Measurements from ENCODE around the gene GLB1L2.

Gene GLB1L2

GRCh38 chr11:134390706-134391569 is 59.1 kb downstream of the GLB1L2 start:
- DNase-seq (ENCODE audit: low spot score) = no peak
- no peak for TF ChIP-seq CTCF (IDR thresholded peaks at IDR 0.05; ENCODE audit: extremely low read depth, missing control alignments)

- DNase-seq (ENCODE audit: low spot score) = no peak
- no peak for TF ChIP-seq CTCF (IDR thresholded peaks at IDR 0.05; ENCODE audit: extremely low read depth, missing control alignments)
Observed at GRCh38 chr11:134391656-134392055, 59.9 kb downstream of the GLB1L2 start.

- no peak for DNase-seq (ENCODE audit: low spot score)
- TF ChIP-seq CTCF (IDR thresholded peaks at IDR 0.05; ENCODE audit: extremely low read depth, missing control alignments) = no peak
Observed at GRCh38 chr11:134392953-134393615, 61.3 kb downstream of the GLB1L2 start.

GRCh38 chr11:134393638-134394037 is 61.9 kb downstream of the GLB1L2 start:
- TF ChIP-seq CTCF (IDR thresholded peaks at IDR 0.05; ENCODE audit: extremely low read depth, missing control alignments) = no peak
- DNase-seq (ENCODE audit: low spot score) = no peak

DNA sequence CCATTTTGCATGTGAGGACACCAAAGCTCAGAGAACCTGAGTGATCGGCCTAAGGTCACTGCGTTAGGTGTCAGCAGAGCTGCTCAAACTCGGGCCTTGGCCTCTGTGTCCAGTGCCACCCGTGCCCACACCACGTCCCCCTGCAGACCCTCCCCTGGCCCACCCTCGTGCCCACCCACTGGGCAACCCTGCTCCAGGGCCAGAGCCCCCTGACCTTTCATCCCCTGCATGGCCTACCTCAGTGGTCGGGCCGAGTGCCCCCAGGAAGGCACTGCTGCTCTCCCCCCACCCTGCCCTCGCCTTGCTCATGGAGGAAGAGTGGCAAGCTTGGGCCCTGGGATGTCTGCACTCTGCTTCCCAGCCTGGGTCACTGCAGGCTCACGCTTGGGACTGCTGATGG is 62.5 kb downstream of the GLB1L2 start:
- DNase-seq (ENCODE audit: low spot score) = no peak
- no peak for TF ChIP-seq CTCF (IDR thresholded peaks at IDR 0.05; ENCODE audit: extremely low read depth, missing control alignments)

DNA sequence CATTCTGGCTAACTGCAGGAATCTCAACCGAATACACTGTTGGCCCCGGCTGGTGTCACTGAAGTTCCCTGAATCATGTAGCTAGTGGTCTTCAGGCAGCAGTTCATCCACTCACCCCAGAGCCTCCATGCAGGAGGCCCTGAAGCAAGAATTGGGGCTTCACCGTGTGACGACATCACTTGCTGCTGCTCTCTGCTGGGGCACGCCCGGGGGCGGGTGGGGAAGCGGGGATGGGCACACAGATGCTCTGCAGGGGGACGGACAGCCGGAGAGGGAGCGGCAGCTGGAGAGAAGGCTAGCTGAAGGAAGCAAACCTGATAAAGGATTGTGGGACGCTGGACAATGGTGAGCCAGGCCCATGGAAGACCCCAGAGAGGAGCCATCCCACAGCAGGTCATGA is 63.2 kb downstream of the GLB1L2 start:
- no peak for TF ChIP-seq CTCF (IDR thresholded peaks at IDR 0.05; ENCODE audit: extremely low read depth, missing control alignments)
- no peak for DNase-seq (ENCODE audit: low spot score)

- no peak for TF ChIP-seq CTCF (IDR thresholded peaks at IDR 0.05; ENCODE audit: extremely low read depth, missing control alignments)
- DNase-seq (ENCODE audit: low spot score) = no peak
Observed at GRCh38 chr11:134397304-134398078, 65.7 kb downstream of the GLB1L2 start.
